Measurements from ENCODE around the gene FHL3. TPM values are rescaled to one million over a fixed set of nuclear protein-coding genes. Genes with fewer than 3 reads are reported as not detected.

Gene FHL3
- total RNA-seq, 1 donor from 2014 or later = 1.6 TPM

DNA sequence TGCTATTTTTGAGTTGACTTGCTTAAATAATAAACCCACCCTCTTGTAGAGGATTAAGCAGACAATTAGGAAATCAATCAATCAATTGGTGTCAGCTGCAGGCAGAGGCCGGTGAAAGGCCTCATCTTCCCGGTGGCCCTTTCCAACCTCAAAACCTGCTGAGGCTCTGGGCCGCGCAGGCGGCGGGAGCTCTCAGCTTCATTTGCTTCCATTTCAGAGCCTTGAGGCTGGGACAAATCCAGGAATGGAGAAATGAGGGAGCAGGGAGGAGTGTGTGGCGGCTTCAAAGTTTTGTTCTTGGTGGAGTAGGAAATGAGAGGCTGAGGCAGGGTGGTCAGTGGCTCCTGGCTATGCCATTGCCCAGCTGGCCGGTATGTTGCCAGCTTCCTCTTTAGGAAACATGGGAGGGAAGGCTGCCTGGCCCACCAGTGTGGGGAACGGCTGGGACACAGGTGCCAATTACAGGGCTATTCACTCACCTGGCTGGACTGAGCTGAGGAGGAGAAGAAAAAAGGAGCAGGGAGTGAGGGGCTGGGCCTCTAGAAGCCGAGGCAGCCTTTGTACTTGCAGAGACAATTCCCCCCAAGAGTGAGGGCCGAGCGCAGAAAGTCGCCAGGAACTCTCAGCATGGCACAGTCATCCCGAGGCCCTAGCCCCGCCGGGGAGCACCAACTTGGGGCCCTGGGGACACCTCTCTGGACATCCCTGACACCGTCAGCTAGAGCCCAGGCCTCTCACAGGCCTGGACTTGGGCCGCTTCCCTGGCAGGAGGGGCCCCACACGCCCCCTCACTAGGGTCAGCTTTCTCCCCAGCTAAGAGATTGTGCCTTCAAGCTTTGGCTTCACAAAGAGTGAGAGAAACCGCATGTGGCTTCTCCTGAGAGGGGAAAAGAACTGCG, 36.9 kb upstream of the FHL3 start:
- TF ChIP-seq, protein P1, sequence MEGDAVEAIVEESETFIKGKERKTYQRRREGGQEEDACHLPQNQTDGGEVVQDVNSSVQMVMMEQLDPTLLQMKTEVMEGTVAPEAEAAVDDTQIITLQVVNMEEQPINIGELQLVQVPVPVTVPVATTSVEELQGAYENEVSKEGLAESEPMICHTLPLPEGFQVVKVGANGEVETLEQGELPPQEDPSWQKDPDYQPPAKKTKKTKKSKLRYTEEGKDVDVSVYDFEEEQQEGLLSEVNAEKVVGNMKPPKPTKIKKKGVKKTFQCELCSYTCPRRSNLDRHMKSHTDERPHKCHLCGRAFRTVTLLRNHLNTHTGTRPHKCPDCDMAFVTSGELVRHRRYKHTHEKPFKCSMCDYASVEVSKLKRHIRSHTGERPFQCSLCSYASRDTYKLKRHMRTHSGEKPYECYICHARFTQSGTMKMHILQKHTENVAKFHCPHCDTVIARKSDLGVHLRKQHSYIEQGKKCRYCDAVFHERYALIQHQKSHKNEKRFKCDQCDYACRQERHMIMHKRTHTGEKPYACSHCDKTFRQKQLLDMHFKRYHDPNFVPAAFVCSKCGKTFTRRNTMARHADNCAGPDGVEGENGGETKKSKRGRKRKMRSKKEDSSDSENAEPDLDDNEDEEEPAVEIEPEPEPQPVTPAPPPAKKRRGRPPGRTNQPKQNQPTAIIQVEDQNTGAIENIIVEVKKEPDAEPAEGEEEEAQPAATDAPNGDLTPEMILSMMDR (IDR thresholded peaks at IDR 0.05) = no peak
- DNase-seq (no peak), ATAC-seq (ENCODE audit: low read depth) (no peak)
- CTCF ChIA-PET = interaction anchor here (3.1 kb wide), 1 partner anchor 29 kb away, joined by 21 read pairs; no protein-coding TSS in a partner anchor
- H3K9me3 Mint-ChIP-seq = no peaks in the 10 kb centered on the region
- peaks cover 50% of the 10 kb centered on the region for H3K27me3 Mint-ChIP-seq
- peaks cover 17% of the 10 kb centered on the region for H3K4me1 Mint-ChIP-seq
- no peaks in the 10 kb centered on the region for H3K36me3 Mint-ChIP-seq (ENCODE audit: low read depth)
- POLR2A ChIA-PET = interaction anchor here (1.4 to 1.5 kb wide), 2 partner anchors 9 to 20 kb away, joined by 3 read pairs; no protein-coding TSS in a partner anchor
- no peak overlapping the region for H3K4me3 Mint-ChIP-seq
- H3K27ac Mint-ChIP-seq = no peak overlapping the region
- intact Hi-C loops (cut with micrococcal nuclease) = loop anchor here (5.0 kb wide), 1 partner anchor 775 kb away; no protein-coding TSS in a partner anchor

DNA sequence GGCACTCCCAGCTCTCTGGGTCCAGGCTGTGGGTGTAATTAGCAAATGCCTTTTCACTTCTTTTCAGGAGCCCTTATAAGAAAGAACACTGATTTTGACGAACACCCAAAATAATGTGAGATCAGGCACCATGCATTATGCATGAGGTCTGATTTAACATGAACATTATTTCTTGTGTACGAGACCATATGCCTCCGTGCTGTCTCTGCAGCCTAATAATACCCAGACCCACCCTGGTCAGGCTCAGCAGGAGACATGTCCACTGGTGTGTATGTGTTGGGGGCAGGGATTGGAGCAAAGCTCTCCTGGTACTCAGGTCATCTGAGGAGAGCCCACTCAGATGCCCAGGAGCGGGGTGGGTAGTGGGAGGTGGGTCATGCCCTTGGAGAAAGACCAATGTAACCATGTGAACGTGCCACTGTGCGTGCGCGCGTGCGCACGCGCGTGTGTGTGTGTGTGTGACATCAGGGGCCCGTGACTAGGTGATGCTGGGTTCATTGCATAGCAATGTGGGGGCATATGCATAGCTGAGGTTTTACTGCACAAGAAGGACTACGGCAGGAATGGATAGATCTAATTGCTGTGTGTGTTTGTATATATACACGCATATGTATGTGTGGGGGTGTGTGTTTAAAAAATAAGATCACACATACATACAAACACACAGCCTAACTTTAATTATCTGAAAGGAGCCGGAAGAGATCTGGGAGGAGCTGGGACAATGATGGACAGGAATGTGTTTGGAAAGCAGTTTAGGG, 34.2 kb upstream of the FHL3 start:
- no peaks in the 10 kb centered on the region for H3K9me3 Mint-ChIP-seq
- no peak overlapping the region for H3K4me3 Mint-ChIP-seq
- intact Hi-C loops (cut with micrococcal nuclease) = loop anchor here (1.0 to 5.0 kb wide), 2 partner anchors 33 to 778 kb away; no protein-coding TSS in a partner anchor
- no peaks in the 10 kb centered on the region for H3K36me3 Mint-ChIP-seq (ENCODE audit: low read depth)
- H3K4me1 Mint-ChIP-seq = peaks cover 11% of the 10 kb centered on the region
- peaks cover 49% of the 10 kb centered on the region for H3K27me3 Mint-ChIP-seq
- ATAC-seq (ENCODE audit: low read depth) (no peak), DNase-seq (no peak)
- no peak overlapping the region for H3K27ac Mint-ChIP-seq
- TF ChIP-seq, protein P1 (IDR thresholded peaks at IDR 0.05) = no peak
- ChIA-PET POLR2A (no interaction called here), CTCF (interaction anchor here (1.0 to 3.1 kb wide), 2 partner anchors 32 to 134 kb away, joined by 3 to 21 read pairs; no protein-coding TSS in a partner anchor)

DNA sequence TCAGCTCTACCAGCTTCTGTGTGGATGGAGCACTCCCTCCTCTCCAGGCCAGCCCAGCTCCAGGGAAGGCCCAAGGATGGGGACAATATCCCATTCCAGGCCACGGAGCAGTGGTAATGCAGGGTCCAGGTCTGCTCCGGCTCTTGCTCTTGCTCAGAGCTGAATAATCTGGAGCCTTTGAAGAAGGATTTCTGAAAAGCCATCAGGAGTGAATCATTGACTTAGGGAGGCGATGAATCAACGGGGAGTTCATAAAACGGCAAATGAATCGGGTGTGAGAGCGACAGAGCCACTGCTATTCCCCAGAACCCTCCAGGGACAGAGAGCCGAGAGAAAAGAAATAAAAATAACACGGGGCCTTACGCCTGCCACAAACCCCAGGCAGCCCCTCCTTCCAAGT, 33.5 kb upstream of the FHL3 start:
- H3K27ac Mint-ChIP-seq = no peak overlapping the region
- DNase-seq (no peak), ATAC-seq (ENCODE audit: low read depth) (no peak)
- POLR2A ChIA-PET = no interaction called here
- H3K27me3 Mint-ChIP-seq = peaks cover 45% of the 10 kb centered on the region
- no peaks in the 10 kb centered on the region for H3K9me3 Mint-ChIP-seq
- H3K4me1 Mint-ChIP-seq = peaks cover 6% of the 10 kb centered on the region
- intact Hi-C loops (cut with micrococcal nuclease) = no loop called here
- H3K4me3 Mint-ChIP-seq = no peak overlapping the region
- TF ChIP-seq, protein P1 (IDR thresholded peaks at IDR 0.05) = no peak
- CTCF ChIA-PET = no interaction called here
- H3K36me3 Mint-ChIP-seq (ENCODE audit: low read depth) = no peaks in the 10 kb centered on the region

DNA sequence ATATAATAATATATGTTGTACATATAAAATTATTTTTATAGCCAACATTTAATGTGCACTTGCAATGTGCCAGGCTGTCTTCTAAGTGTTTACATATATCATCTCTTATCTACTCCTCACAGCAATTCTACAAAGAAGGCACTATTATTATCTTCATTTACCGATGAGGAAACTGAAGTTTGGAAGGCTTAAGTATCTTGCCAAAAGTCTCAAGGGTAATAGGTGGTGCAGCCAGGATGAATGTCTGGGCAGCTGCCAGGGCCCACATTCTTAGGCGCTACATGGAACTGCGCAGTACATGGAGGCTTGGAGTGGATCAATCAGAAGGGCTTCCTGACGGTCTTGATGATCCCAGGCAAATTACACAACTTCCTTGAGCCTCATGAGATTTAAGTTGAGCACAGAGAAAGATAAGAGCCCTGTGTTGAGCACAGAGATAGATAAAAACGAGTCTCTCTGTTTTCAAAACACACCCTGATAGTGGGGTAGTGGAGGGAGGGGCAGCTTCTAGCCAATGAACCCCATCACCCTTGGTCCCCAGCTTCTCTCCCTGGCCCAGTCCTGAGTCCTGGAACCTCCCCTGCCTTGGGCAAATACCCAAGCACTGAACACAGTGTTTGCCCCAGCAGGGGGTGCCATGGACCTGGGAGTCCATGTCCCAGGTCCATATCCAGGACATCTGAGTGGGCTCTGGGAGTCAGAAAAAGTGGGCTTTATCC, 32.1 kb upstream of the FHL3 start:
- Mint-ChIP-seq H3K4me3 (no peak overlapping the region), H3K9me3 (no peaks in the 10 kb centered on the region), H3K27ac (no peak overlapping the region), H3K36me3 (ENCODE audit: low read depth) (no peaks in the 10 kb centered on the region), H3K4me1 (no peaks in the 10 kb centered on the region), H3K27me3 (peaks cover 33% of the 10 kb centered on the region)
- TF ChIP-seq, protein P1 (IDR thresholded peaks at IDR 0.05) = no peak
- DNase-seq (no peak), ATAC-seq (ENCODE audit: low read depth) (no peak)
- POLR2A ChIA-PET = no interaction called here
- CTCF ChIA-PET = interaction anchor here (0.6 to 1.2 kb wide), 3 partner anchors 8 to 783 kb away, joined by 3 to 4 read pairs (median 3); no protein-coding TSS in a partner anchor
- intact Hi-C loops (cut with micrococcal nuclease) = no loop called here
